Mesodermal cell (in vitro differentiated cells): ENCODE measurements around the gene RASSF7.

Source experiments
- H3K27ac ChIP-seq: 2 replicates; pipeline ENCODE4 v1.7.0; 2013; ENCODE audit warnings: mild to moderate bottlenecking, low read depth, low read length, moderate library complexity; ENCODE audit not compliant: severe bottlenecking
- H3K36me3 ChIP-seq: 2 replicates; pipeline ENCODE4 v1.7.1; 2013; ENCODE audit warnings: mild to moderate bottlenecking, low read length, moderate library complexity; ENCODE audit not compliant: control insufficient read depth, insufficient read depth
- H3K4me1 ChIP-seq: one replicate; pipeline ENCODE4 v1.7.1; 2013; ENCODE audit warnings: mild to moderate bottlenecking, low read length; ENCODE audit not compliant: insufficient read depth, control insufficient read depth, poor library complexity, severe bottlenecking
- H3K4me3 ChIP-seq: 2 replicates; pipeline ENCODE4 v1.7.0; 2013; ENCODE audit warnings: low read length, control low read depth, mild to moderate bottlenecking; ENCODE audit not compliant: insufficient read depth, poor library complexity, severe bottlenecking; ENCODE audit errors: extremely low read depth
- H3K9me3 ChIP-seq: 2 replicates; pipeline ENCODE4 v1.7.1; 2013; ENCODE audit warnings: mild to moderate bottlenecking, low read length, moderate library complexity; ENCODE audit not compliant: control insufficient read depth
- whole genome bisulfite sequencing, 2 experiments: methylation state at CpG; one replicate each; pipeline ENCODE4 v1.1.5; 2013; ENCODE audit warnings: missing lambda C conversion rate in 2 of 2; ENCODE audit not compliant: insufficient coverage in 2 of 2; 5-methylcytosine and 5-hydroxymethylcytosine counted together

RASSF7 gene

DNA sequence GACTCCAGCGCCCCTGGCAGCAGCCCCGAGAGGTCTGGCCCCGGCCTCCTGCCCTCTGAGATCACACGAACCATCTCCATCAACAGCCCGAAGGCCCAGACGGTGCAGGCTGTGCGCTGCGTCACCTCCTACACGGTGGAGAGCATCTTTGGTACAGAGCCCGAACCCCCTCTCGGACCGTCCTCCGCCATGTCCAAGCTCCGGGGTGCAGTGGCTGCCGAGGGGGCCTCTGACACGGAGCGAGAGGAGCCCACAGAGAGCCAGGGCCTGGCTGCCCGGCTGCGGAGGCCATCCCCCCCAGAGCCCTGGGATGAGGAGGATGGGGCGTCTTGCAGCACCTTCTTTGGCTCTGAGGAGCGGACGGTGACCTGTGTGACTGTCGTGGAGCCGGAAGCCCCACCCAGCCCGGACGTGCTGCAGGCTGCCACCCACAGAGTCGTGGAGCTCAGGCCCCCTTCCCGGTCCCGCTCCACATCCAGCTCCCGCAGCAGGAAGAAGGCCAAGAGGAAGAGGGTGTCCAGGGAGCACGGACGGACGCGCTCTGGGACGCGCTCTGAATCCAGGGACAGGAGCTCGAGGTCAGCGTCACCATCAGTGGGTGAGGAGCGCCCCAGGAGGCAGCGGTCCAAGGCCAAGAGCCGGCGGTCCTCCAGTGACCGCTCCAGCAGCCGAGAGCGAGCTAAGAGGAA lies 47.3 kb downstream of the RASSF7 start:
- WGBS, 2 experiments: 96% methylated on average over 27 to 45 of the region's 45 CpGs
- peaks cover 97% of the 10 kb centered on the region for H3K36me3 ChIP-seq
- H3K27ac ChIP-seq: no peak overlapping the region
- no peak overlapping the region for H3K4me3 ChIP-seq
- peaks cover 3% of the 10 kb centered on the region for H3K4me1 ChIP-seq
- no peaks in the 10 kb centered on the region for H3K9me3 ChIP-seq

DNA sequence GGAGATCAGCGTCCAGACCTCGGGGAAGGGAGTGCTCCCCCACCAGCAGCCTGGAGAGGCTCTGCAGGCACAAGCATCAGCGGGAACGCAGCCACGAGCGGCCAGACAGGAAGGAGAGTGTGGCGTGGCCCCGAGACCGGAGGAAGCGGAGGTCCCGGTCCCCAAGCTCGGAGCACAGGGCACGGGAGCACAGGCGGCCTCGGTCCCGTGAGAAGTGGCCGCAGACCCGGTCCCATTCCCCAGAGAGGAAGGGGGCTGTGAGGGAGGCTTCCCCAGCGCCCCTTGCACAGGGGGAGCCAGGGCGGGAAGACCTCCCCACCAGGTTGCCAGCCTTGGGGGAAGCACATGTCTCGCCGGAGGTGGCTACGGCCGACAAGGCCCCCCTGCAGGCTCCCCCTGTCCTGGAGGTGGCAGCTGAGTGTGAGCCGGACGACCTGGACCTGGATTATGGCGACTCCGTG lies 48.1 kb downstream of the RASSF7 start:
- Histone ChIP-seq H3K27ac (no peak overlapping the region), H3K36me3 (peaks cover 96% of the 10 kb centered on the region), H3K4me3 (no peak overlapping the region), H3K9me3 (no peaks in the 10 kb centered on the region), H3K4me1 (peaks cover 6% of the 10 kb centered on the region)
- WGBS, 2 experiments: 90 to 98% methylated on average over 19 to 27 of the region's 28 CpGs

GRCh38 chr11:609341-609811 lies 48.6 kb downstream of the RASSF7 start:
- Histone ChIP-seq H3K4me1 (peaks cover 6% of the 10 kb centered on the region), H3K27ac (no peak overlapping the region), H3K4me3 (no peak overlapping the region), H3K9me3 (no peaks in the 10 kb centered on the region), H3K36me3 (peaks cover 95% of the 10 kb centered on the region)
- WGBS, 2 experiments: 98% methylated on average over 23 to 25 of the region's 28 CpGs

DNA sequence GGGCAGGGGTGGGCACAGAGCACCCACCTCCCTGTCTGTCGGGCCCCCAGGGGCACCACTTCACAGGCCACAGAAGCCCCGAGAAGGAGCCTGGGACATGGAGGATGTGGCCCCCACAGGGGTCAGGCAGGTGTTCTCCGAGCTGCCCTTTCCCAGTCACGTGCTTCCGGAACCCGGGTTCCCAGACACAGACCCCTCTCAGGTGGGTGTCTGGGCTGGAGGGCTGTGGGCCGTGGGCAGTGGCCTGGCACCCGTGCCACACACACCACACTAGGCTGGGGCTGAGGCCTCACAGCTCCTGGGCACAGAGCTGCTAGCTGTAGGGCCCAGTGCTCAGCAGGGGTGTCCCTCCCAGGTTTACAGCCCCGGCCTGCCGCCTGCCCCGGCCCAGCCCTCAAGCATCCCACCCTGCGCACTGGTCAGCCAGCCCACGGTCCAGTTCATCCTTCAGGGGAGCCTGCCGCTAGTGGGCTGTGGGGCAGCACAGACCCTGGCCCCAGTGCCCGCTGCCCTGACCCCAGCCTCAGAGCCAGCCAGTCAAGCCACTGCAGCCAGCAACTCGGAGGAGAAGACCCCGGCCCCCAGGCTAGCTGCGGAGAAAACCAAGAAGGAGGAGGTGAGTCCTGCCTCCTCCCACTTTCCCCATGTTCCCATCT lies 49.5 kb downstream of the RASSF7 start:
- WGBS, 2 experiments: 95 to 98% methylated on average over 13 to 15 of the region's 18 CpGs
- Histone ChIP-seq H3K36me3 (peaks cover 86% of the 10 kb centered on the region), H3K9me3 (no peaks in the 10 kb centered on the region)

GRCh38 chr11:611001-611996 lies 50.5 kb downstream of the RASSF7 start:
- WGBS, 2 experiments: 95 to 96% methylated on average over 38 to 42 of the region's 49 CpGs
- Histone ChIP-seq H3K27ac (no peak overlapping the region), H3K4me1 (peaks cover 16% of the 10 kb centered on the region), H3K9me3 (no peaks in the 10 kb centered on the region), H3K4me3 (no peak overlapping the region), H3K36me3 (peaks cover 75% of the 10 kb centered on the region)

More for the DNA sequence above, 49.5 kb downstream of the RASSF7 start:
- H3K27ac ChIP-seq: no peak overlapping the region
- H3K4me1 ChIP-seq: peaks cover 10% of the 10 kb centered on the region
- no peak overlapping the region for H3K4me3 ChIP-seq

DNA sequence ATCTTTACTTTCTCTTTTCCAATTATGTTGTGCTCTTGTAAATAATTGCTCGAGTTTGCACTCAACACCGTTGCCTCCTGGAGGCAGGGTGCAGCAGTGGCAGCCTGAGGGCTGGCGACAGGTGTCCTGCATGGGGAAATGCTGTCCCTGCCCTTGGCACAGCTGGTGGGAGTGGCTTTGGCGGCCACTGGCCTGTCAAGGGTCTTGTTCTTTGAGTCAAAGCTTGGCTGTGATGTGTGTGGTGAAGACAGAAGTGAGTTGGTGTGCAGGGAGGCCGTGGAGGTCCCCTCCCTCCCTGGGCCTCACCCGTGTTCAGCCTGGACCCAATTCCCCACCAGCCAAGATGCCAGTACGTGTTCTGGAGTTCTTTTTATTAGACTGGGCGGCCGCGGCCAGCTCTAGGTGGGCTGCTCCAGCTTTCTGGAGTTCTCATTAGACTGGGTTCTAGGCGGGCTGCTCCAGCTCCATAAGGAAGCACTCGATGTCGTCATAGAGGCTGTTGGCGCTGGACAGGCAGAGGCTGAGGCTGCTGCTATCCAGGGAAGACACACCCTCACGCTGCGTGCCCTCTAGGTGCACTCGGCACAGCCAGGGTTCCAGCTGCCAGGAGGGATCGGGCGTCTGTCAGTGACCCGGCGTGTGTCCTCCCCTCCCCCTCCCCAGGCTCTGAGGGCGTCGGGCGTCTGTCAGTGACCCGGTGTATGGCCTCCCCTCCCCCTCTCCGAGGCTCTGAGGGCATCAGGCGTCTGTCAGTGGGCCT lies 51.6 kb downstream of the RASSF7 start:
- Histone ChIP-seq H3K27ac (no peak overlapping the region), H3K4me3 (no peak overlapping the region), H3K4me1 (peaks cover 19% of the 10 kb centered on the region), H3K36me3 (peaks cover 64% of the 10 kb centered on the region), H3K9me3 (no peaks in the 10 kb centered on the region)
- WGBS, 2 experiments: 89 to 92% methylated on average over 24 to 27 of the region's 27 CpGs

DNA sequence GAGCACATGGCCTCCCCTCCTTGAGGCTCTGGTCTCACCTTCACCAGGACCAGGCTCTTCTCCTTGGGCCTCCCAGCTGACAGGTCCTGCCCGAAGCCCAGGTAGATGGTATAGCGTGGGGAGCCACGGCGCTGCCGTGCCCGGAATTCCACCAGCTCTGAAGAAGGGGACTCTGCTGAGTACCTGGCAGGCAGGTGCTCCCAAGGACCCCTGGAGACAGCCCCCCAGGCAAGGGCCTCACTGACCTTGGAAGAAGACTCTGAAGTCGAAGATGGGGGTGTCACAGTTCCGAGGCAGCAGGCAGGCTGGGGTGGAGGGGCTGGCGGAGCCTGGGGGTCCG lies 52.2 kb downstream of the RASSF7 start:
- H3K36me3 ChIP-seq: peaks cover 61% of the 10 kb centered on the region
- peak overlapping the region; percentile 23 for H3K27ac ChIP-seq
- no peaks in the 10 kb centered on the region for H3K9me3 ChIP-seq
- 94% methylated on average over 10 of the region's 10 CpGs for WGBS, 2 experiments
- no peak overlapping the region for H3K4me3 ChIP-seq
- H3K4me1 ChIP-seq: peaks cover 19% of the 10 kb centered on the region

DNA sequence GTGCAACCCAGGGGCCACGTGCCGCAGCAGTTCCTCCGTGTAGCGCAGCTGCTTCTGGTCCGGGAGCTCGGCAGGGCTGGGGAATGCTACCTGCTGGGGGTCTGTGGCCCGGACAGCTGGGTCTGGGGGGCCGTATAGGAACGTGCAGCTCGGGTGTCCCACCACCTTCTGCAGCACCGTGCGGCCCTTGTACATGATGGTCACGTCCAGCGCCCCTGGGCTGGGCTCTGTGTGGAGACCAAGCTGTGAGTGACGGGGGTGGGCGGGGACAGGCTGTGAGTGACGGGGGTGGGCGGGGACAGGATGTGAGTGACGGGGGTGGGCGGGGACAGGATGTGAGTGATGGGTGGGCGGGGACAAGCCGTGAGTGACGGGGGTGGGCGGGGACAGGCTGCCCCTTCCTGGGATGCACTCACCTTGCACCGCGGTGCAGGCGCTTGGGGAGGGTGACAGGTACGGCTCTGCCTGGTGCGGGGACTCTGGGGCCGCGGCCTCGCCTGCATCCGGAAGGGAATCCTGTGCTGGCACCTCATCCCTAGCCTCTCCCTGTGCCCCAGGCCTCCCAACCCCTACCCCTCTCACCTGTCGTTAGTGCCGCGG lies 52.7 kb downstream of the RASSF7 start:
- 42 to 46% methylated on average over 19 to 20 of the region's 36 CpGs for WGBS, 2 experiments
- no peak overlapping the region for H3K4me3 ChIP-seq
- H3K27ac ChIP-seq: peak overlapping the region; percentile 23
- H3K36me3 ChIP-seq: peaks cover 59% of the 10 kb centered on the region
- peaks cover 19% of the 10 kb centered on the region for H3K4me1 ChIP-seq
- no peaks in the 10 kb centered on the region for H3K9me3 ChIP-seq
